Neural crest cell (in vitro differentiated cells): ENCODE data around the gene TRPM3. TPM values are rescaled to one million over a fixed set of nuclear protein-coding genes. Genes with fewer than 3 reads are reported as not detected.

ENCODE experiments used
- DNase-seq: peaks from one replicate; pipeline ENCODE4 v3.0.0; 2021; ENCODE audit warnings: low read depth, mixed read lengths, low spot score
- H3K27ac Mint-ChIP-seq: one replicate; pipeline ENCODE4 v1.8.0; 2021; ENCODE audit warnings: mild to moderate bottlenecking, mixed read lengths; ENCODE audit not compliant: unreplicated experiment
- H3K27me3 Mint-ChIP-seq: 2 replicates; pipeline ENCODE4 v1.8.0; 2021; ENCODE audit warnings: low read depth, mild to moderate bottlenecking, mixed read lengths
- H3K36me3 Mint-ChIP-seq: 2 replicates; pipeline ENCODE4 v1.8.0; 2021; ENCODE audit warnings: low read depth, mild to moderate bottlenecking, mixed read lengths
- H3K4me1 Mint-ChIP-seq: 2 replicates; pipeline ENCODE4 v1.8.0; 2021; ENCODE audit warnings: mixed read lengths
- H3K4me3 Mint-ChIP-seq: one replicate; pipeline ENCODE4 v1.8.0; 2021; ENCODE audit warnings: mild to moderate bottlenecking, mixed read lengths
- H3K9me3 Mint-ChIP-seq: 2 replicates; pipeline ENCODE4 v1.8.0; 2021; ENCODE audit warnings: mixed read lengths
- CTCF ChIP-seq: fragments of 200-600 bp; sonication (generic); conservative IDR thresholded peaks from 2 replicates; pipeline ENCODE4 v1.5.0; 2021; ENCODE audit warnings: antibody characterized with exemption, mild to moderate bottlenecking
- microRNA-seq: library from miRNA; unstranded; fragments of <30 nt; microRNA quantifications from one replicate; pipeline ENCODE4, GENCODE V29; 2020
- total RNA-seq: library from RNA; stranded (reverse); gene quantifications from 2 replicates; pipeline ENCODE4 v1.2.1, GENCODE V29; 2021

TRPM3 gene
- total RNA-seq, 1 donor from 2014 or later: 1.4 TPM

- no peaks in the 10 kb centered on the region for H3K9me3 Mint-ChIP-seq
- peak; percentile 74 for TF ChIP-seq CTCF
- DNase-seq: peak; percentile 20
Observed at GRCh38 chr9:70484232-70485130, 636.9 kb downstream of the TRPM3 start.

GRCh38 chr9:70481471-70481870 is 640.0 kb downstream of the TRPM3 start:
- no peak for DNase-seq
- no peak for TF ChIP-seq CTCF
- no peak overlapping the region for H3K27ac Mint-ChIP-seq
- H3K9me3 Mint-ChIP-seq: no peaks in the 10 kb centered on the region
- no peaks in the 10 kb centered on the region for H3K36me3 Mint-ChIP-seq
- H3K27me3 Mint-ChIP-seq: peaks cover 10% of the 10 kb centered on the region
- H3K4me1 Mint-ChIP-seq: peaks cover 16% of the 10 kb centered on the region
- no peak overlapping the region for H3K4me3 Mint-ChIP-seq

More at GRCh38 chr9:70484232-70485130, 636.9 kb downstream of the TRPM3 start:
- Mint-ChIP-seq H3K27me3 (peaks cover 10% of the 10 kb centered on the region), H3K4me1 (peaks cover 16% of the 10 kb centered on the region), H3K4me3 (no peak overlapping the region), H3K36me3 (no peaks in the 10 kb centered on the region), H3K27ac (no peak overlapping the region)

- H3K4me3 Mint-ChIP-seq: no peak overlapping the region
- DNase-seq: no peak
- no peaks in the 10 kb centered on the region for H3K9me3 Mint-ChIP-seq
- H3K27ac Mint-ChIP-seq: no peak overlapping the region
- H3K27me3 Mint-ChIP-seq: peaks cover 10% of the 10 kb centered on the region
- no peaks in the 10 kb centered on the region for H3K36me3 Mint-ChIP-seq
- TF ChIP-seq CTCF: no peak
- peaks cover 16% of the 10 kb centered on the region for H3K4me1 Mint-ChIP-seq
Observed at GRCh38 chr9:70480405-70480980, 640.9 kb downstream of the TRPM3 start.

- Mint-ChIP-seq H3K9me3 (no peaks in the 10 kb centered on the region), H3K27ac (no peak overlapping the region), H3K4me3 (no peak overlapping the region), H3K36me3 (no peaks in the 10 kb centered on the region), H3K27me3 (peaks cover 11% of the 10 kb centered on the region), H3K4me1 (peaks cover 16% of the 10 kb centered on the region)
- DNase-seq: no peak
- TF ChIP-seq CTCF: no peak
Observed at GRCh38 chr9:70479880-70480291, 641.5 kb downstream of the TRPM3 start.

Small RNAs within 50 kb of the gene (microRNA-seq; reads per million reads assigned to microRNA genes)
- 254 reads per million, percentile 68 among the genes with 10 or more reads in this experiment for gene MIR204
